HepG2 (cell line): ENCODE measurements around the gene POLL.

Source experiments
- CREBL2 ChIP-seq: sonication (generic); formaldehyde crosslinking; IDR thresholded peaks from 2 replicates; pipeline ENCODE4 v1.8.1; 2023; ENCODE audit warnings: missing genetic modification reagents, mild to moderate bottlenecking, borderline replicate concordance
- CTCF ChIP-seq: sonication (generic); formaldehyde crosslinking; IDR thresholded peaks from 2 replicates; pipeline ENCODE4 v1.5.0; 2020; ENCODE audit warnings: mild to moderate bottlenecking, missing genetic modification reagents, moderate library complexity
- ELF1 ChIP-seq: sonication (generic); formaldehyde crosslinking; IDR thresholded peaks from 2 replicates; pipeline ENCODE4 v1.4.0; 2020; ENCODE audit warnings: missing genetic modification reagents
- GTF2F1 ChIP-seq: fragments of 150-350 bp; IDR thresholded peaks from 2 replicates; pipeline ENCODE4 v1.6.1; 2014; ENCODE audit warnings: low read length
- NR0B2 ChIP-seq: sonication (generic); formaldehyde crosslinking; IDR thresholded peaks from 2 replicates; pipeline ENCODE4 v1.4.0; 2020; ENCODE audit warnings: mild to moderate bottlenecking, missing genetic modification reagents
- POLR2A ChIP-seq, 2 experiments: IDR thresholded peaks; 2 replicates each; pipeline ENCODE4 v1.6.1; 2011; ENCODE audit warnings: low read depth in 2 of 2, low read length in 2 of 2, mild to moderate bottlenecking in 1 of 2, moderate library complexity in 1 of 2; ENCODE audit not compliant: insufficient read depth in 1 of 2
- RBAK ChIP-seq: sonication (generic); formaldehyde crosslinking; IDR thresholded peaks from 2 replicates; pipeline ENCODE4 v1.5.1; 2020; ENCODE audit warnings: mild to moderate bottlenecking, missing genetic modification reagents
- TBP ChIP-seq: sonication (generic); formaldehyde crosslinking; IDR thresholded peaks from 2 replicates; pipeline ENCODE4 v1.5.0; 2020; ENCODE audit warnings: missing genetic modification reagents

GRCh38 chr10:101557541-101557940, 30.5 kb downstream of the POLL start:
- no peak for TF ChIP-seq TBP (CRISPR knock-in tag)
- TF ChIP-seq ELF1 (CRISPR knock-in tag): no peak
- no peak for TF ChIP-seq NR0B2 (CRISPR knock-in tag)
- no peak for TF ChIP-seq POLR2A (IDR thresholded peaks at IDR 0.05; ENCODE audit: insufficient read depth in 1 of 2, low read depth in 2 of 2, low read length in 2 of 2)
- no peak for TF ChIP-seq GTF2F1
- TF ChIP-seq CTCF: no peak
- no peak for TF ChIP-seq CREBL2
- no peak for TF ChIP-seq RBAK
